Activated T-helper 1 cell treated with anti-CD3 and anti-CD28 coated beads, Interleukin-12 subunit alpha, Interleukin-12 subunit beta, Interleukin-2, Interleukin-4 antibody, amounts not matched to agents 30 ng/mL and 10 ng/mL and 1 ng/mL, durations not matched to agents 14 hours and 24 hours and 36 hours (primary cell): Measurements from ENCODE around the gene CDCP2. TPM values are rescaled to one million over a fixed set of nuclear protein-coding genes. Genes with fewer than 3 reads are reported as not detected.
"Not testable (repeated sequence)": the region's sequence is repeated elsewhere in the genome, so short reads cannot be mapped to it uniquely, and the experiment has no call there.

Experiments
- DNase-seq: peaks from one replicate; pipeline ENCODE4 v3.0.0; 2021; ENCODE audit warnings: low spot score
- H3K27ac Mint-ChIP-seq: one replicate; pipeline ENCODE4 v1.8.0; 2021; ENCODE audit warnings: mild to moderate bottlenecking, mixed read lengths
- H3K27me3 Mint-ChIP-seq: one replicate; pipeline ENCODE4 v1.8.0; 2022; ENCODE audit warnings: mild to moderate bottlenecking, moderate library complexity, mixed read lengths; ENCODE audit not compliant: insufficient read depth
- H3K36me3 Mint-ChIP-seq: one replicate; pipeline ENCODE4 v1.8.0; 2021; ENCODE audit warnings: low read depth, mixed read lengths
- H3K4me1 Mint-ChIP-seq: one replicate; pipeline ENCODE4 v1.8.0; 2021; ENCODE audit warnings: low read depth, mixed read lengths
- H3K4me3 Mint-ChIP-seq: one replicate; pipeline ENCODE4 v1.8.0; 2021; ENCODE audit warnings: mild to moderate bottlenecking, moderate library complexity, mixed read lengths
- H3K9me3 Mint-ChIP-seq: one replicate; pipeline ENCODE4 v1.8.0; 2021; ENCODE audit warnings: mixed read lengths
- intact Hi-C: fragments of 100-400 bp; cut with micrococcal nuclease; formaldehyde crosslinking; loops from one replicate; pipeline ENCODE4 v1.15.1; 2024
- total RNA-seq: library from RNA; stranded (reverse); gene quantifications from 2 replicates; pipeline ENCODE4 v1.2.3, GENCODE V29; 2022

Gene CDCP2
- total RNA-seq, 1 donor from 2014 or later: not detected

DNA sequence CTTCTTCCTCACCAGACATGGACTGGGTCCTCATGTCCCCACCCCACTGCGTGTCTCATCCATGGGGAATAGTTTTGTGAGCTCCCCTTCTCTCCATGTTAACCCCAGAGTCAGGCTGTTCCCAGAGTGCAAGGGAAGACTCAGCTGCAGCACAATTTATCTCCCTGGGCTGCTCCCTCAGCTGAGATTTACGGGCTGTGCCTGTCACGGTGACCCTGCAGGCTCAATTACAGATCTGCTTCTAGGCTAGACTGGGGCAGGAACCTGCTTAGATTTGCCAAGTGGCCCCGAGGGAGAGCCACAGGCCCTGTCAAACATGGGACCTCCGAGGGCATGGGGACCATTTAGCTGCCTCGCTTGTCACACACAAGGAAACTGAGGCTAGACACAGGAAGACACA, 37.8 kb downstream of the CDCP2 start:
- H3K9me3 Mint-ChIP-seq: no peaks in the 10 kb centered on the region
- DNase-seq: no peak
- no peaks in the 10 kb centered on the region for H3K36me3 Mint-ChIP-seq
- no peak overlapping the region for H3K27ac Mint-ChIP-seq
- H3K4me3 Mint-ChIP-seq: no peak overlapping the region
- intact Hi-C loops: no loop called here
- H3K4me1 Mint-ChIP-seq: no peaks in the 10 kb centered on the region
- H3K27me3 Mint-ChIP-seq: peaks cover 2% of the 10 kb centered on the region

GRCh38 chr1:54114001-54114400, 38.8 kb downstream of the CDCP2 start:
- Mint-ChIP-seq H3K36me3 (no peaks in the 10 kb centered on the region), H3K4me3 (no peak overlapping the region), H3K27me3 (peaks cover 2% of the 10 kb centered on the region), H3K4me1 (no peaks in the 10 kb centered on the region), H3K9me3 (no peaks in the 10 kb centered on the region), H3K27ac (no peak overlapping the region)
- DNase-seq: no peak
- intact Hi-C loops: no loop called here

GRCh38 chr1:54112705-54113368, 40.0 kb downstream of the CDCP2 start:
- Mint-ChIP-seq H3K27me3 (peaks cover 2% of the 10 kb centered on the region), H3K4me1 (no peaks in the 10 kb centered on the region), H3K9me3 (no peaks in the 10 kb centered on the region), H3K4me3 (no peak overlapping the region), H3K36me3 (no peaks in the 10 kb centered on the region), H3K27ac (no peak overlapping the region)
- intact Hi-C loops: no loop called here
- no peak for DNase-seq

DNA sequence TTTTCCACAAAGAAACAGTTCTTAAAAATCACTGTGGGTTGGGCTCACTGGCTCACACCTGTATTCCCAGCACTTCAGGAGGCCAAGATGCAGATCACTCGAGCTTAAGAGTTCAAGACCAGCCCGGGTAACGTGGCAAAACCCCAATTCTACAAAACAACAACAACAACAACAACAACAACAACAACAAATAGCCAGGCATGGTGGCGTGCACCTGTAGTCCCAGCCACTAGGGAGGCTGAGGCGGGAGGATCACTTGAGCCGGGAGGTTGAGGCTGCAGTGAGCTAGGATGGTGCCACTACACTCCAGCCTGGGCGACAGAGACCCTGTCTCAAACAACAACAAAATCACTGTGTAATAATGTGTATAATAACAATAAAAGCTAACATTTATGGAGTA, 40.8 kb downstream of the CDCP2 start:
- Mint-ChIP-seq H3K4me1 (no peaks in the 10 kb centered on the region), H3K9me3 (no peaks in the 10 kb centered on the region), H3K27me3 (peaks cover 2% of the 10 kb centered on the region), H3K4me3 (no peak overlapping the region), H3K27ac (no peak overlapping the region), H3K36me3 (no peaks in the 10 kb centered on the region)
- no peak for DNase-seq
- intact Hi-C loops: no loop called here

DNA sequence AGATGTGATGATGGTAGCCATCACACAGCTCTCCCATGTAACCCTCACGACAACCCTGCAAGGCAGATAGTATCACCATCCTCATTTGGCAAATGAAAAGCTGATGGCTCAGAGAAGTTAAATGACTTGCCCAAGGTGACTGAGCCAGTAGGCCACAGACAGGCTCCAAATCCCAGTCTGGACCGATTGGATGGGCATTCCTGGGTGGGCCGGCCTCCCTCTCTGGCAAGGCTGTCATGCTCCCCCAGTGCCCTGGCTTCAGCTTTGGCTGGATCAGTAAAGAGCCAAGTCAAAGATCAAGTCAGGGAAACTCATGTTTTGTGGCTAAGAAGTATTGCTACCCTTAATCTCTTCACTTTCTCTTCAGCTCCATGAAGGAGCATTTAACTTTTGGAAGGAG, 41.2 kb downstream of the CDCP2 start:
- no peak for DNase-seq
- no peak overlapping the region for H3K4me3 Mint-ChIP-seq
- H3K9me3 Mint-ChIP-seq: no peaks in the 10 kb centered on the region
- no peak overlapping the region for H3K27ac Mint-ChIP-seq
- peaks cover 2% of the 10 kb centered on the region for H3K27me3 Mint-ChIP-seq
- H3K36me3 Mint-ChIP-seq: no peaks in the 10 kb centered on the region
- no peaks in the 10 kb centered on the region for H3K4me1 Mint-ChIP-seq
- intact Hi-C loops: no loop called here

DNA sequence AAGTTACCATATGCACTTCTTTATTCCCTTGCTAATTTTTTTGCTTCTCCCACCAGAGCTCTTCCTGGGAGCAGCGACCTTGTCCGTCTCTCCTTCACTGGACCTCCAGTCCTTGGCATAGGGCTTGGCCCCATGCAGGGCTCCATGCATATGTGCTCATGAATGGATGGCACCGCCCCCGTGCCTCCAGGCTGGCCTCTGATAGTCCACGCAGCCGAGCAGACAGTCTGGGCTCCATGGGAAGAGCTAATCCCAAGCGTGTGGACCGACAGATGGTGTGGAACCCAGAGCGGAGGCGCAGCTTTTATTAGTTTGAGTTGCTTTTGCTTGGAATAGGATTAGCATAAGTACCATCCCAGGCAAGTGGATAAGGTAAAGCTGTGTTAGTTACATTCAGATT, 41.8 kb downstream of the CDCP2 start:
- no peaks in the 10 kb centered on the region for H3K9me3 Mint-ChIP-seq
- no peaks in the 10 kb centered on the region for H3K36me3 Mint-ChIP-seq
- no peak overlapping the region for H3K4me3 Mint-ChIP-seq
- H3K4me1 Mint-ChIP-seq: no peaks in the 10 kb centered on the region
- H3K27me3 Mint-ChIP-seq: peaks cover 2% of the 10 kb centered on the region
- no peak overlapping the region for H3K27ac Mint-ChIP-seq
- intact Hi-C loops: no loop called here
- DNase-seq: no peak

GRCh38 chr1:54109129-54110090, 43.4 kb downstream of the CDCP2 start:
- H3K4me1 Mint-ChIP-seq: no peaks in the 10 kb centered on the region

GRCh38 chr1:54108156-54108555, 44.6 kb downstream of the CDCP2 start:
- intact Hi-C loops: no loop called here
- H3K27me3 Mint-ChIP-seq: no peaks in the 10 kb centered on the region
- no peak for DNase-seq
- no peak overlapping the region for H3K27ac Mint-ChIP-seq
- no peak overlapping the region for H3K4me3 Mint-ChIP-seq
- peaks cover under 1% of the 10 kb centered on the region for H3K36me3 Mint-ChIP-seq
- H3K4me1 Mint-ChIP-seq: no peaks in the 10 kb centered on the region
- H3K9me3 Mint-ChIP-seq: no peaks in the 10 kb centered on the region

More at GRCh38 chr1:54109129-54110090, 43.4 kb downstream of the CDCP2 start:
- Mint-ChIP-seq H3K36me3 (no peaks in the 10 kb centered on the region), H3K27me3 (peaks cover 2% of the 10 kb centered on the region), H3K27ac (no peak overlapping the region), H3K4me3 (no peak overlapping the region), H3K9me3 (no peaks in the 10 kb centered on the region)
- DNase-seq: no peak
- intact Hi-C loops: no loop called here

- no peaks in the 10 kb centered on the region for H3K4me1 Mint-ChIP-seq
- no peaks in the 10 kb centered on the region for H3K9me3 Mint-ChIP-seq
- H3K27me3 Mint-ChIP-seq: no peaks in the 10 kb centered on the region
- no peak for DNase-seq
- peaks cover 10% of the 10 kb centered on the region for H3K36me3 Mint-ChIP-seq
- H3K4me3 Mint-ChIP-seq: no peak overlapping the region
- intact Hi-C loops: no loop called here
- H3K27ac Mint-ChIP-seq: no peak overlapping the region
These were observed 45.7 kb downstream of the CDCP2 start for GRCh38 chr1:54107131-54107530.

GRCh38 chr1:54105736-54106269, 47.0 kb downstream of the CDCP2 start:
- Mint-ChIP-seq H3K4me1 (no peaks in the 10 kb centered on the region), H3K36me3 (peaks cover 15% of the 10 kb centered on the region)
- intact Hi-C loops: no loop called here

GRCh38 chr1:54105080-54105479, 47.7 kb downstream of the CDCP2 start:
- no peak for DNase-seq
- Mint-ChIP-seq H3K27me3 (no peaks in the 10 kb centered on the region), H3K36me3 (peaks cover 20% of the 10 kb centered on the region), H3K4me1 (no peaks in the 10 kb centered on the region), H3K4me3 (no peak overlapping the region), H3K9me3 (no peaks in the 10 kb centered on the region), H3K27ac (no peak overlapping the region)
- intact Hi-C loops: no loop called here

More at GRCh38 chr1:54105736-54106269, 47.0 kb downstream of the CDCP2 start:
- no peak overlapping the region for H3K27ac Mint-ChIP-seq
- DNase-seq: no peak
- no peak overlapping the region for H3K4me3 Mint-ChIP-seq
- no peaks in the 10 kb centered on the region for H3K27me3 Mint-ChIP-seq
- H3K9me3 Mint-ChIP-seq: no peaks in the 10 kb centered on the region

DNA sequence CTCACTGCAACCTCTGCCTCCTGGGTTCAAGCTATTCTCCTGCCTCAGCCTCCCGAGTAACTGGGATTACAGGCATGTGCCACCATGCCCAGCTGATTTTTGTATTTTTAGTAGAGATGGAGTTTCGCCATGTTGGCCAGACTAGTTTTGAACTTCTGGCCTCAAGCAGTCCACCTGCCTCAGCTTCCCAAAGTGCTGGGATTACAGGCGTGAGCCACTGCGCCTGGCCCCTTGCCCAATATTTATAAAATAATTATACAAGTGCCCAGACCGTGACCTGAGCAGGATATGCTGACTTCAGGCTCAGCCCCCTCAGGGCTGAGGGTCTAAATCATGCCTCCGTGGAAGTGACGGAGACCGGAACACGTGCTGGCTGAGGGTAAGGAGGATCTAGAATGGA, 48.2 kb downstream of the CDCP2 start:
- peaks cover 20% of the 10 kb centered on the region for H3K36me3 Mint-ChIP-seq
- DNase-seq, intact Hi-C loops, H3K4me3 Mint-ChIP-seq, H3K9me3 Mint-ChIP-seq, H3K4me1 Mint-ChIP-seq, H3K27me3 Mint-ChIP-seq, H3K27ac Mint-ChIP-seq: not testable (repeated sequence)

- Mint-ChIP-seq H3K27me3 (no peaks in the 10 kb centered on the region), H3K27ac (no peak overlapping the region), H3K4me1 (no peaks in the 10 kb centered on the region), H3K36me3 (peaks cover 25% of the 10 kb centered on the region), H3K4me3 (no peak overlapping the region), H3K9me3 (no peaks in the 10 kb centered on the region)
- DNase-seq: no peak
- intact Hi-C loops: no loop called here
These were observed 49.4 kb downstream of the CDCP2 start for GRCh38 chr1:54103414-54103813.
